LNCAP (cell line): ENCODE results near the gene TRAF3.

Experiments
- CTCF ChIP-seq: fragments of 450-650 bp; IDR thresholded peaks from 2 replicates; pipeline ENCODE4 v1.5.1; 2017; ENCODE audit warnings: mild to moderate bottlenecking

TRAF3 gene

GRCh38 chr14:102856179-102856578, 78.9 kb downstream of the TRAF3 start:
- TF ChIP-seq CTCF = no peak

- no peak for TF ChIP-seq CTCF
These were observed 80.2 kb downstream of the TRAF3 start for GRCh38 chr14:102857444-102857843.

- no peak for TF ChIP-seq CTCF
These were observed 82.7 kb downstream of the TRAF3 start for GRCh38 chr14:102859911-102860310.

- no peak for TF ChIP-seq CTCF
These were observed 85.0 kb downstream of the TRAF3 start for GRCh38 chr14:102862154-102862773.

- TF ChIP-seq CTCF = no peak
These were observed 86.1 kb downstream of the TRAF3 start for GRCh38 chr14:102863381-102863780.

GRCh38 chr14:102866982-102867761, 89.9 kb downstream of the TRAF3 start:
- TF ChIP-seq CTCF = no peak

- no peak for TF ChIP-seq CTCF
These were observed 90.8 kb downstream of the TRAF3 start for GRCh38 chr14:102867826-102868580.
